HUES64 (cell line): ENCODE data around the gene MLF2. TPM values are rescaled to one million over a fixed set of nuclear protein-coding genes. Genes with fewer than 3 reads are reported as not detected.

Source experiments
- H3K27ac ChIP-seq: 2 replicates; pipeline ENCODE4 v1.7.0; 2013; ENCODE audit warnings: low read depth, low read length, inconsistent platforms
- H3K27me3 ChIP-seq: 2 replicates; pipeline ENCODE4 v1.6.1; 2013; ENCODE audit warnings: mild to moderate bottlenecking, low read length; ENCODE audit not compliant: insufficient read depth
- H3K36me3 ChIP-seq: 2 replicates; pipeline ENCODE4 v1.6.1; 2013; ENCODE audit warnings: mild to moderate bottlenecking, low read length; ENCODE audit not compliant: insufficient read depth
- H3K4me1 ChIP-seq: 2 replicates; pipeline ENCODE4 v1.6.1; 2013; ENCODE audit warnings: mild to moderate bottlenecking, low read length, moderate library complexity; ENCODE audit not compliant: insufficient read depth
- H3K4me3 ChIP-seq: 2 replicates; pipeline ENCODE4 v1.5.1; 2013; ENCODE audit warnings: mild to moderate bottlenecking, low read length, moderate library complexity
- H3K9ac ChIP-seq: 2 replicates; pipeline ENCODE4 v1.6.1; 2013; ENCODE audit warnings: mild to moderate bottlenecking, low read depth, low read length
- H3K9me3 ChIP-seq: 2 replicates; pipeline ENCODE4 v1.6.1; 2013; ENCODE audit warnings: low read depth, low read length; ENCODE audit not compliant: insufficient read depth
- WGBS: fragments of 150-250, 120-280 bp; methylation state at CpG from one replicate; pipeline ENCODE4 v1.1.7; 2013; ENCODE audit warnings: missing lambda C conversion rate; 5-methylcytosine and 5-hydroxymethylcytosine counted together
- polyA plus RNA-seq, 2 experiments: library from polyadenylated mRNA; stranded (reverse); fragments of 50-300 nt; gene quantifications; one replicate each; pipeline ENCODE4 v1.2.3, GENCODE V29; 2013

The MLF2 gene, protein sequence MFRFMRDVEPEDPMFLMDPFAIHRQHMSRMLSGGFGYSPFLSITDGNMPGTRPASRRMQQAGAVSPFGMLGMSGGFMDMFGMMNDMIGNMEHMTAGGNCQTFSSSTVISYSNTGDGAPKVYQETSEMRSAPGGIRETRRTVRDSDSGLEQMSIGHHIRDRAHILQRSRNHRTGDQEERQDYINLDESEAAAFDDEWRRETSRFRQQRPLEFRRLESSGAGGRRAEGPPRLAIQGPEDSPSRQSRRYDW
- polyA plus RNA-seq (2013, experiment 1 of 2) = 178 TPM
- 174 TPM for polyA plus RNA-seq (2013, experiment 2 of 2)

- H3K27ac ChIP-seq = peak within 1 kb of the TSS; percentile 90
- no peaks in the 10 kb centered on the region for H3K9me3 ChIP-seq
- H3K4me3 ChIP-seq = peak within 1 kb of the TSS; percentile 65
- no peaks in the 10 kb centered on the region for H3K27me3 ChIP-seq
- H3K9ac ChIP-seq = peak within 1 kb of the TSS; percentile 78
- H3K4me1 ChIP-seq = peaks cover 7% of the 10 kb centered on the region
- WGBS = under 1% methylated on average over 62 of the region's 62 CpGs
- H3K36me3 ChIP-seq = peaks cover 38% of the 10 kb centered on the region
Measured at GRCh38 chr12:6752921-6753771, at the start of gene MLF2. TSS of gene MLF2 (minus strand) at chr12:6753141. CDS start at chr12:6752334, 807 bp downstream.

GRCh38 chr12:6799147-6799546 lies 46.2 kb upstream of the MLF2 start:
- Histone ChIP-seq H3K9me3 (no peaks in the 10 kb centered on the region), H3K36me3 (no peaks in the 10 kb centered on the region), H3K4me1 (no peaks in the 10 kb centered on the region), H3K4me3 (no peak overlapping the region), H3K9ac (no peak overlapping the region), H3K27me3 (no peaks in the 10 kb centered on the region), H3K27ac (no peak overlapping the region)
- 89% methylated on average over 5 of the region's 5 CpGs for WGBS

GRCh38 chr12:6796576-6796975 lies 43.6 kb upstream of the MLF2 start:
- H3K4me1 ChIP-seq = peaks cover 4% of the 10 kb centered on the region; the same call in 1 of the 2 replicates
- 91% methylated on average over 4 of the region's 4 CpGs for WGBS
- H3K9ac ChIP-seq = no peak overlapping the region
- H3K27ac ChIP-seq = no peak overlapping the region
- H3K36me3 ChIP-seq = no peaks in the 10 kb centered on the region
- H3K4me3 ChIP-seq = no peak overlapping the region
- no peaks in the 10 kb centered on the region for H3K27me3 ChIP-seq
- no peaks in the 10 kb centered on the region for H3K9me3 ChIP-seq

- H3K4me1 ChIP-seq = peaks cover 4% of the 10 kb centered on the region; the same call in 1 of the 2 replicates
- no peak overlapping the region for H3K9ac ChIP-seq
- no peaks in the 10 kb centered on the region for H3K36me3 ChIP-seq
- H3K4me3 ChIP-seq = no peak overlapping the region
- no peaks in the 10 kb centered on the region for H3K9me3 ChIP-seq
- no peaks in the 10 kb centered on the region for H3K27me3 ChIP-seq
- 78% methylated on average over 2 of the region's 2 CpGs for WGBS
- no peak overlapping the region for H3K27ac ChIP-seq
Measured at GRCh38 chr12:6795088-6795487, 42.1 kb upstream of the MLF2 start.

DNA sequence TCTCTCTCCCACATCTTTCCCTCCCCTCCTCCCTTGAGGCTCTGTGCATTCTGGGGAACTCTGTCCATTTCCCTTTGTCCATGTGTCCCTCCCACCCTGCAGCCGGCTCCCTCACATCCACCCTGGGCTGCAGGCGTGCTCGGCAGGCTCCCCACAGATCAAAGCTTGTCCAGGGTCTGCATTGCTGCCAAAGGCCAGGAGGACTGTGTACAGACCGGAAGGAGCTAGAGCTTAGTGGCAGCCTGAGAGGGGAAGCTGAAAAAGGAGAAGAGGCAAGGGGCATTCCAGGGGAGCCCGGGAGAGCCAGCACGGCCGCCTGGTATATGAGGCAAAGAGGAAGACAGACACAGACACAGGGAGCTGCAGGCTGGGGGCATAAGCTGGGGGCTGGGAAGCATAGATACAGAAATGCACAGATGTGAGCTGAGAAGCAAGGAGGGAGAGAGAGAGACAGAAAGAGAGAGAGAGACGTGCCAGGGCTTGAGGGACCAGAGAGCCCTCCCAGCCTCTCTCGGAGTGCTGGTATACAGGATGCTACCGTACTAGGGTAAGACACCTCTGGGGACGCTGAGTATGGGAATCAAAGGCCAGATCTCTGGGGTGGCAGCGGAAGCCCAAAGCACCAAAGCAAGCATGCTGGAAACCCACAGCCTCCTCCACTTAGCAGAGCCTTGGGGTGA lies 39.7 kb upstream of the MLF2 start:
- H3K36me3 ChIP-seq = no peaks in the 10 kb centered on the region
- no peak overlapping the region for H3K27ac ChIP-seq
- 57% methylated on average over 12 of the region's 12 CpGs for WGBS
- no peak overlapping the region for H3K4me3 ChIP-seq
- H3K9me3 ChIP-seq = no peaks in the 10 kb centered on the region
- H3K9ac ChIP-seq = no peak overlapping the region
- peaks cover 8% of the 10 kb centered on the region for H3K4me1 ChIP-seq
- H3K27me3 ChIP-seq = no peaks in the 10 kb centered on the region

DNA sequence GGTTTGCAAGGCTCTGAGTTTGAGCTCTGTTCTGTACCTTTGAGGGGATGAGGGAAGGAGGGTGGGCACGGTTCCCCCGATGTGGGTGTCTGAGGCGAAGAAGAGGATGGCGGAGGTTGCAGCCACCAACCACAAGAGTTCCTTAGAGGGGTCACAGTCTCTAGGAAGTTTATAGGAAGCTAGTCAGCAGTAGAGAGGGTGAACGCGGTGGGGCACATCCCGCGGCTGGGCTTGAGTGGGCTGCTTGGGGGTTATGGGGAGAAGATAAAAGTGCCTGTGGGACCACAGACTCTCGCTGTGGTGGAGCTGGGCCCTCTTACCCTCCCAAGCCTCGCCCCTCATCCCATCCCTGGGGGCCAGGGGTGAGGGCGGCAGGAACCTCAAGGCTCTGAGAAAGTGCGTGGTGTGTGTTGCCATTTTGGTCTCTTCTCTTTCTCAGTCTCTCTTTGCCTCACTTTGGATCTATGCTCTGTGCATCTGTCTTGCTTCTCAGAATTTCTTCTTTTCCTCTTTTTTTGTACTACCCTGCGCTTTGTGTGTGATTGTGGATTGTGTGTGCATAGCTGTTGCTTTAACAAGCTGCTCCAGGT lies 39.1 kb upstream of the MLF2 start:
- Histone ChIP-seq H3K9ac (no peak overlapping the region), H3K4me1 (peaks cover 11% of the 10 kb centered on the region), H3K27me3 (no peaks in the 10 kb centered on the region), H3K4me3 (no peak overlapping the region), H3K9me3 (no peaks in the 10 kb centered on the region), H3K27ac (no peak overlapping the region), H3K36me3 (no peaks in the 10 kb centered on the region)
- WGBS = 92% methylated on average over 12 of the region's 13 CpGs

DNA sequence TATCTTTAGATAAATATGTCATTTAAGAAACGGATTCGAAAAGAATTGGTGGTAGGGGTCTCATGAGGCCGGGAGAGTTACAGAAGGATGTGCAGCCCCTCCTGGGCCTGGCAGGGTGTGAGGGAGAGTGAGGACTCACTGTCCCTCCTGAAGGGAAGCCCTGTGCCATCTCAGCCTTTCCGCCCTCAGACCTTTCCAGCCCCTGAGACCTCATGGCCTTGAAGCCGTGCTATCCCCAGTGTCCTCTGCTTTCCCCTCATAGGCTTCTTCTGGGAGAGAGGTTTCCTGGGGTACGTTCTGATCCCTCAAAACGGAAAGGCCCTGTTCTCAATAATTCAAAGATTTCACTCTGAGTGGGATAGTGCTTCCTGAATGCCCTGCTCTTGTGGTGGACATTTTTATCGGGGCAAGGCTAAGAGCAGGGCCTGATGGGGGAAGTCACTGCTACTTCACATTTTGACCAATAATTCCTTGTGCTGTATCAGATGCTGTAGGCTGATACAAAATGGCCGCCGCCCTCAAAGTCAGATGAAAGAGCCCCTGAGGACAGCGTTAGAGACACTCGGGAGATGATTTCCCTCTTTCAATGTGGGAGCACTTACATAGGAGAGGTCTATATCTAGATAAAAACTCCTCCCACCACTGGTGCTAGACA lies 37.7 kb upstream of the MLF2 start:
- Histone ChIP-seq H3K4me1 (peaks cover 20% of the 10 kb centered on the region), H3K27me3 (no peaks in the 10 kb centered on the region), H3K4me3 (no peak overlapping the region), H3K36me3 (no peaks in the 10 kb centered on the region), H3K9ac (no peak overlapping the region), H3K9me3 (no peaks in the 10 kb centered on the region), H3K27ac (no peak overlapping the region)
- 92% methylated on average over 12 of the region's 12 CpGs for WGBS

DNA sequence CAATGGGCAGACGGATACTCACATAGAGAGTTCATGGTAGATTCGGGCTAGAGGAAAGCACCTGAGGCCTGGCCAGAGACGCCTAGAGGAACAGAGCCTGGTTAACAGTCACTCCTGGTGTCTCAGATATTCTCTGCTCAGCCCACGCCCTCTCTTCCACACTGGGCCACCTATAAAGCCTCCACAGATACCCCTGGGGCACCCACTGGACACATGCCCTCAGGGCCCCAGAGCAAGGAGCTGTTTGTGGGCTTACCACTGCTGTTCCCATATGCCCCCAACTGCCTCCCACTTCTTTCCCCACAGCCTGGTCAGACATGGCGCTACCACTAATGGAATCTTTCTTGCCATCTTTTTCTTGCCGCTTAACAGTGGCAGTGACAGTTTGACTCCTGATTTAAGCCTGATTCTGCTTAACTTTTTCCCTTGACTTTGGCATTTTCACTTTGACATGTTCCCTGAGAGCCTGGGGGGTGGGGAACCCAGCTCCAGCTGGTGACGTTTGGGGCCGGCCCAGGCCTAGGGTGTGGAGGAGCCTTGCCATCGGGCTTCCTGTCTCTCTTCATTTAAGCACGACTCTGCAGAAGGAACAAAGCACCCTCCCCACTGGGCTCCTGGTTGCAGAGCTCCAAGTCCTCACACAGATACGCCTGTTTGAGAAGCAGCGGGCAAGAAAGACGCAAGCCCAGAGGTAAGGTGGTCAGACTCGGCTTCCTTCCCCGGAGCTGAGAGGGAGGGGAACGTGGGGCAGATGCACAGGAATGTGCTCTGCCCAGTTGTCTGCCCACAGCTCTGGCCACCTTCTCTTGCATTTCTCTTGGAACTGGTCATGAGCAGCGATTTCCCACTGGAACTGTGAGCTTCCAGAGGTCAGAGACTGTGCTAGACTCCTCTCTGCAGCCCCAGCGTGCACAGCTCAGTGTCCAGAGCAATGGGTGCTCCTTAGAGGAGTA lies 36.3 kb upstream of the MLF2 start, which contains the start of gene CD4:
Gene CD4, plus strand, starts transcription at position 557 of the 953 bp plus-strand sequence. CDS start 10,611 bp downstream, outside the sequence.
- Histone ChIP-seq H3K27ac (peak within 1 kb of the TSS; percentile 51; the same call in 1 of the 2 replicates), H3K9ac (peak within 1 kb of the TSS; percentile 11; the same call in 1 of the 2 replicates), H3K4me1 (peaks cover 20% of the 10 kb centered on the region), H3K9me3 (no peaks in the 10 kb centered on the region), H3K4me3 (no peak within 1 kb of the TSS), H3K36me3 (no peaks in the 10 kb centered on the region), H3K27me3 (no peaks in the 10 kb centered on the region)
- 63% methylated on average over 18 of the region's 18 CpGs for WGBS

DNA sequence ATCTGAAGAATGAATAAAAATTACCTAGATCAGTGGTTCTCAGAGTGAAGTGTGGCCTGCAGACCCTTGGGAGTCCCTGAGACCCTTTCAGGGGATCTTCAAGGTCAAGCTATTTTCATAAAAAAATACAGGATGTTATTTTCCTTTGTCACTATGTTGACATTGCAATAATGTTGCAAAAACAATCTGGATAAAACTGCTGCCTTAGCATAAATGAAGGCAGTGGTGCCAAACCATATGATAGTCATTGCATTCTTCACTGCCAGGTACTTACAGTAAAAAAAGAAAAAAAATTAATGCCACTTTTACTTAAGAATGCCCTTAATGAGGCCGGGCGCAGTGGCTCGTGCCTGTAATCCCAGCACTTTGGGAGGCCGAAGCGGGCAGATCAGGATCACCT lies 34.4 kb upstream of the MLF2 start:
- Histone ChIP-seq H3K36me3 (no peaks in the 10 kb centered on the region), H3K4me1 (peaks cover 16% of the 10 kb centered on the region), H3K9ac (no peak overlapping the region), H3K4me3 (no peak overlapping the region), H3K9me3 (no peaks in the 10 kb centered on the region), H3K27ac (peak overlapping the region; percentile 7; the same call in 1 of the 2 replicates), H3K27me3 (no peaks in the 10 kb centered on the region)
- WGBS = 94% methylated on average over 5 of the region's 5 CpGs
